ENCODE data around the gene EIF4E1B.

EIF4E1B gene

GRCh38 chr5:176627582-176627981, 2.9 kb upstream of the EIF4E1B start:
- DNase-seq (ENCODE audit: low read depth), result no peak

- no peak for DNase-seq (ENCODE audit: low read depth)
Observed at GRCh38 chr5:176628406-176629228, 1.9 kb upstream of the EIF4E1B start.

GRCh38 chr5:176629317-176629852, 1.1 kb upstream of the EIF4E1B start:
- DNase-seq (ENCODE audit: low read depth), result no peak

GRCh38 chr5:176630681-176631222, 277 bp downstream of the EIF4E1B start:
- DNase-seq (ENCODE audit: low read depth), result no peak

GRCh38 chr5:176631383-176632200, 1.1 kb downstream of the EIF4E1B start:
- DNase-seq (ENCODE audit: low read depth), result no peak

GRCh38 chr5:176632745-176633144, 2.3 kb downstream of the EIF4E1B start:
- DNase-seq (ENCODE audit: low read depth), result no peak

GRCh38 chr5:176633598-176633997, 3.1 kb downstream of the EIF4E1B start:
- DNase-seq (ENCODE audit: low read depth), result no peak

- DNase-seq (ENCODE audit: low read depth), result no peak
Observed at GRCh38 chr5:176636426-176636825, 6.0 kb downstream of the EIF4E1B start.

- DNase-seq (ENCODE audit: low read depth), result no peak
Observed at GRCh38 chr5:176637556-176637955, 7.1 kb downstream of the EIF4E1B start.

- no peak for DNase-seq (ENCODE audit: low read depth)
Observed at GRCh38 chr5:176638437-176638836, 8.0 kb downstream of the EIF4E1B start.

- no peak for DNase-seq (ENCODE audit: low read depth)
Observed at GRCh38 chr5:176639208-176639607, 8.7 kb downstream of the EIF4E1B start.

- no peak for DNase-seq (ENCODE audit: low read depth)
Observed at GRCh38 chr5:176639981-176640380, 9.5 kb downstream of the EIF4E1B start.

GRCh38 chr5:176640616-176641015, 10.1 kb downstream of the EIF4E1B start:
- DNase-seq (ENCODE audit: low read depth), result no peak

- no peak for DNase-seq (ENCODE audit: low read depth)
Observed at GRCh38 chr5:176642675-176643490, 12.4 kb downstream of the EIF4E1B start.

GRCh38 chr5:176643491-176644219, 13.2 kb downstream of the EIF4E1B start:
- DNase-seq (ENCODE audit: low read depth), result no peak

GRCh38 chr5:176644294-176644693, 13.8 kb downstream of the EIF4E1B start:
- DNase-seq (ENCODE audit: low read depth), result no peak

GRCh38 chr5:176644878-176645670, 14.6 kb downstream of the EIF4E1B start:
- no peak for DNase-seq (ENCODE audit: low read depth)

- no peak for DNase-seq (ENCODE audit: low read depth)
Observed at GRCh38 chr5:176646049-176646706, 15.7 kb downstream of the EIF4E1B start.

- no peak for DNase-seq (ENCODE audit: low read depth)
Observed at GRCh38 chr5:176646707-176647029, 16.2 kb downstream of the EIF4E1B start.
